ENCODE results near the gene MAGEH1.

The MAGEH1 gene

DNA sequence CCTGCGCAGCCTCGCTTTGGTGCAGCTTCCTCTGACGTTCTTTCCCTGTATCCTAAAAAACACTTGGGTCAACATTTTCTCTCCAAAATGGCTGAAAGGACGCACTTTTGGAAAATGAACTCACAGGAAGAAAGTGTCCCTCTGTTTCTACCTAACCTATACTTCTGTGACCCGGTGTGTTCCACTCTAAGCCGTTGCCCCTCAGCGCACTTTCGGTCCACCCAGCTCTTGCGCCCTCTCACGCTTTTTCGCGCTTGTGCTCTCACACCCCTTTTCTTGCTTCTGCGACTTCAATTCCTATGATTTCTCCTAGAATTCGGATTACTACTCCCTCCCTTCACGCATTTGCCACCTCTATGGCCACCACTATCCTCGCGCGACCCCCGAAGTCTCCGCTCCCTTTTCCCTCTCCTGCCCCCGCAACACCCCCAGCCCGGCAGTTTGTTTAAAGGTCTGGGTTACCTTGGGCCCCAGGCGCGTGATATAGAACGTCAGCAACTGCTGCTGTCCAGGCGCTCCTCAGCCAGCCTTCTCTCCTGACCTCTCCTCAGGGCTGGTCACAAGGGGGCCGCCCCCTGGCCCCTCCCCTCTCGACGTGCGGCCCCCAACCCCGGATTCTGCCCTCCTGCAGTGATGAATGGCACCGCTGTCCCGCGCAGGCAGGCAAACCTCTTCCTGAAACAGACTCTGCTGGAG lies 37.5 kb downstream of the MAGEH1 start, which contains the start of gene USP51:
USP51 (minus strand) TSS at position 535 of the 696 bp plus-strand sequence. CDS start 909 bp downstream, outside the sequence.
- TF ChIP-seq, protein P1, sequence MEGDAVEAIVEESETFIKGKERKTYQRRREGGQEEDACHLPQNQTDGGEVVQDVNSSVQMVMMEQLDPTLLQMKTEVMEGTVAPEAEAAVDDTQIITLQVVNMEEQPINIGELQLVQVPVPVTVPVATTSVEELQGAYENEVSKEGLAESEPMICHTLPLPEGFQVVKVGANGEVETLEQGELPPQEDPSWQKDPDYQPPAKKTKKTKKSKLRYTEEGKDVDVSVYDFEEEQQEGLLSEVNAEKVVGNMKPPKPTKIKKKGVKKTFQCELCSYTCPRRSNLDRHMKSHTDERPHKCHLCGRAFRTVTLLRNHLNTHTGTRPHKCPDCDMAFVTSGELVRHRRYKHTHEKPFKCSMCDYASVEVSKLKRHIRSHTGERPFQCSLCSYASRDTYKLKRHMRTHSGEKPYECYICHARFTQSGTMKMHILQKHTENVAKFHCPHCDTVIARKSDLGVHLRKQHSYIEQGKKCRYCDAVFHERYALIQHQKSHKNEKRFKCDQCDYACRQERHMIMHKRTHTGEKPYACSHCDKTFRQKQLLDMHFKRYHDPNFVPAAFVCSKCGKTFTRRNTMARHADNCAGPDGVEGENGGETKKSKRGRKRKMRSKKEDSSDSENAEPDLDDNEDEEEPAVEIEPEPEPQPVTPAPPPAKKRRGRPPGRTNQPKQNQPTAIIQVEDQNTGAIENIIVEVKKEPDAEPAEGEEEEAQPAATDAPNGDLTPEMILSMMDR (IDR thresholded peaks at IDR 0.05; ENCODE audit: control insufficient read depth, extremely low read depth, insufficient read depth) = no peak
- DNase-seq (ENCODE audit: low read depth) = no peak
- H3K4me3 ChIP-seq (ENCODE audit: low read depth, low read length) = peak within 1 kb of the TSS; percentile 69

DNA sequence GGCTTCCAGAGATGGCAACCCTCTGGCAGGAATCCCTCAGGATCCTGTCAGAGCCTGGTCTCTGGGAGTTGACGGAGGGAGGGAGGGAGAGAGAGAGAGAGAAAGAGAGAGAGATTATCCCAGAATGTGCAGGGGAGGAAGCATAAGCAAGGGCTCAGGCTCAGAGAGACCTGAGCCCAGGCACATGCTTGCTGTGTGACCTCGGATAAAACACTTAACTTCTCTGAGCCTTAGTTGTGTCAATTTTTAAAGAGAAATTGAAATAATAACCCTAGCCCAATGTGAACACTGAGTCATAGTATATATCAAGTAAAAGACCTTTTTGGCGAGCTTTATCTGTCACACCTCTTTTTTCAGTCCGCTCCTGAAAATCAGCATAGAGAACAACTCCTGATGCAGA lies 38.2 kb downstream of the MAGEH1 start:
- DNase-seq (ENCODE audit: low read depth) = no peak

DNA sequence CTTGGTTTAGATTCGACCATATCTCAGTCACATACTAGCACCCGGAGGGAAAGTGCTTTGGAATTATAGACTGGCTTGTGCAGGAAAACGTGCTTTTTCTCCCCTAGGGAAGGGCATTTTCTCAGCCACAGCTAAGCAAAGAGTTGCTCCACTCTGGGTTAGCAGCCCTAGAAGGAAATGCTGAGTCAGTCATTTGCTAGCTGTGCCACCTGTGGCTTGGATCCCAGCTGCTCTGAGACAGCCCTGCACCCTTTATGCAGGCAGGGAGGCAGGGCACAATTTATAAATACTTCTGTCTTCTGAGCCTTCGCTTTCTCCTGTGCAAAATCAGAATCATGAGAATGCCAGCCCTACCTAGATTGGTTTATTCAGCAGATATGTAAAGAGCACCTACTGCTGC lies 39.0 kb downstream of the MAGEH1 start:
- DNase-seq (ENCODE audit: low read depth) = no peak
- no peak overlapping the region for H3K4me3 ChIP-seq (ENCODE audit: low read depth, low read length)
- TF ChIP-seq, protein P1 (IDR thresholded peaks at IDR 0.05; ENCODE audit: control insufficient read depth, extremely low read depth, insufficient read depth) = no peak

More for the DNA sequence above, 38.2 kb downstream of the MAGEH1 start:
- no peak overlapping the region for H3K4me3 ChIP-seq (ENCODE audit: low read depth, low read length)
- TF ChIP-seq, protein P1 (IDR thresholded peaks at IDR 0.05; ENCODE audit: control insufficient read depth, extremely low read depth, insufficient read depth) = no peak
